Natural killer cell (primary cell): Measurements from ENCODE around the gene PTPRM. TPM values are rescaled to one million over a fixed set of nuclear protein-coding genes. Genes with fewer than 3 reads are reported as not detected.

ENCODE experiments used
- ATAC-seq, 3 donors: fragments of 150-1000 bp in 2 of 3; fragments of 200-7000 bp in 1 of 3; cut with Tn5 transposase; 1 replicate in 1 of 3; 2 replicates in 2 of 3; pipeline ENCODE4 v1.10.0; 2021; ENCODE audit warnings: mild to moderate bottlenecking in 2 of 3, moderate library complexity in 2 of 3
- DNase-seq, 2 donors: peaks; one replicate each; pipeline versions ENCODE4 v3.0.0 to v3.0.0-alpha.2; 2013 to 2021; ENCODE audit warnings: mixed read lengths in 1 of 2
- H3K27ac ChIP-seq: one replicate; pipeline ENCODE4 v1.5.1; 2013; ENCODE audit warnings: mild to moderate bottlenecking, low read length
- H3K27me3 ChIP-seq: one replicate; pipeline ENCODE4 v1.6.1; 2013; ENCODE audit warnings: low read length; ENCODE audit not compliant: control insufficient read depth, insufficient read depth
- H3K36me3 ChIP-seq: one replicate; pipeline ENCODE4 v1.6.1; 2013; ENCODE audit warnings: low read length; ENCODE audit not compliant: control insufficient read depth, insufficient read depth
- H3K4me1 ChIP-seq: one replicate; pipeline ENCODE4 v1.6.1; 2013; ENCODE audit warnings: low read length; ENCODE audit not compliant: control insufficient read depth, insufficient read depth
- H3K4me3 ChIP-seq: one replicate; pipeline ENCODE4 v1.5.1; 2013; ENCODE audit warnings: low read length
- H3K9me3 ChIP-seq: one replicate; pipeline ENCODE4 v1.6.1; 2013; ENCODE audit warnings: low read length; ENCODE audit not compliant: control insufficient read depth, insufficient read depth
- H3K27ac Mint-ChIP-seq, 2 donors: one replicate each; pipeline ENCODE4 v1.8.0; 2022; ENCODE audit warnings: mild to moderate bottlenecking in 2 of 2, mixed read lengths in 2 of 2, moderate library complexity in 1 of 2
- H3K27me3 Mint-ChIP-seq, 2 donors: one replicate each; pipeline ENCODE4 v1.8.0; 2022; ENCODE audit warnings: low read depth in 2 of 2, mixed read lengths in 2 of 2
- H3K36me3 Mint-ChIP-seq: one replicate; pipeline ENCODE4 v1.8.0; 2022; ENCODE audit warnings: mixed read lengths
- H3K4me1 Mint-ChIP-seq, 2 donors: one replicate each; pipeline ENCODE4 v1.8.0; 2022; ENCODE audit warnings: mixed read lengths in 2 of 2
- H3K4me3 Mint-ChIP-seq: one replicate; pipeline ENCODE4 v1.8.0; 2022; ENCODE audit warnings: mild to moderate bottlenecking, moderate library complexity, mixed read lengths
- H3K9me3 Mint-ChIP-seq, 2 donors: one replicate each; pipeline ENCODE4 v1.8.0; 2022; ENCODE audit warnings: mixed read lengths in 2 of 2
- CTCF ChIP-seq: fragments of 200-600 bp; IDR thresholded peaks from one replicate; pipeline ENCODE4 v1.8.0; 2022; ENCODE audit warnings: antibody characterized with exemption
- WGBS: methylation state at CpG from one replicate; pipeline ENCODE4 v1.1.7; 2013; ENCODE audit warnings: missing lambda C conversion rate; ENCODE audit not compliant: insufficient coverage; 5-methylcytosine and 5-hydroxymethylcytosine counted together
- intact Hi-C: fragments of 100-400 bp; cut with micrococcal nuclease; formaldehyde crosslinking; loops from one replicate; pipeline ENCODE4 v1.14.2; 2022
- total RNA-seq, 4 donors: library from RNA; stranded (reverse); fragments of 120-200 nt in 1 of 4; gene quantifications; one replicate each; pipeline versions ENCODE4 v1.2.3 to v1.2.4, GENCODE V29; 2013 to 2022

Gene PTPRM
- total RNA-seq, 3 donors from 2014 or later (not counting 1 experiment from before 2014, with no cell fraction given): 5.0 to 13.2 (median 12.1) TPM

GRCh38 chr18:7565677-7566076 lies 1.4 kb upstream of the PTPRM start:
- no peak overlapping the region for H3K27ac ChIP-seq
- no peak for DNase-seq
- peaks cover 9% of the 10 kb centered on the region for H3K4me1 ChIP-seq
- peaks cover 3% of the 10 kb centered on the region for H3K27me3 ChIP-seq
- no peaks in the 10 kb centered on the region for H3K36me3 ChIP-seq
- Mint-ChIP-seq H3K9me3 (no peaks in the 10 kb centered on the region), H3K36me3 (no peaks in the 10 kb centered on the region), H3K4me3 (peak overlapping the region; percentile 62), H3K4me1 (peaks cover 5 to 7% of the 10 kb centered on the region in 2 donors), H3K27me3 (peaks cover 30 to 32% of the 10 kb centered on the region in 2 donors), H3K27ac (no peak overlapping the region)
- no peak for ATAC-seq
- H3K4me3 ChIP-seq: no peak overlapping the region
- TF ChIP-seq CTCF: no peak
- no peaks in the 10 kb centered on the region for H3K9me3 ChIP-seq
- intact Hi-C loops: no loop called here

GRCh38 chr18:7566244-7566566 lies 911 bp upstream of the PTPRM start:
- peaks cover 5 to 7% of the 10 kb centered on the region in 2 donors for H3K4me1 Mint-ChIP-seq
- H3K27me3 Mint-ChIP-seq: peaks cover 30 to 32% of the 10 kb centered on the region in 2 donors
- ATAC-seq: no peak
- intact Hi-C loops: no loop called here
- no peak for DNase-seq
- H3K27ac ChIP-seq: no peak overlapping the region
- WGBS: 15% methylated on average over 4 of the region's 4 CpGs
- H3K4me3 Mint-ChIP-seq: peak overlapping the region; percentile 50
- no peaks in the 10 kb centered on the region for H3K36me3 Mint-ChIP-seq
- no peak for TF ChIP-seq CTCF
- no peak overlapping the region for H3K27ac Mint-ChIP-seq
- H3K9me3 ChIP-seq: no peaks in the 10 kb centered on the region
- no peaks in the 10 kb centered on the region for H3K9me3 Mint-ChIP-seq
- no peak overlapping the region for H3K4me3 ChIP-seq
- H3K27me3 ChIP-seq: peaks cover 3% of the 10 kb centered on the region
- H3K36me3 ChIP-seq: no peaks in the 10 kb centered on the region
- H3K4me1 ChIP-seq: peaks cover 9% of the 10 kb centered on the region

- H3K36me3 Mint-ChIP-seq: no peaks in the 10 kb centered on the region
- TF ChIP-seq CTCF: no peak
- H3K4me3 Mint-ChIP-seq: no peak overlapping the region
Measured at GRCh38 chr18:7567474-7568425, 634 bp downstream of the PTPRM start.

More at GRCh38 chr18:7567474-7568425, 634 bp downstream of the PTPRM start:
- Histone ChIP-seq H3K4me1 (peaks cover 9% of the 10 kb centered on the region), H3K36me3 (no peaks in the 10 kb centered on the region), H3K4me3 (peak overlapping the region; percentile 29), H3K27me3 (peaks cover 3% of the 10 kb centered on the region), H3K27ac (no peak overlapping the region), H3K9me3 (no peaks in the 10 kb centered on the region)
- intact Hi-C loops: no loop called here
- Mint-ChIP-seq H3K27me3 (peaks cover 32 to 34% of the 10 kb centered on the region in 2 donors), H3K9me3 (no peaks in the 10 kb centered on the region), H3K4me1 (peaks cover 5 to 9% of the 10 kb centered on the region in 2 donors), H3K27ac (no peak overlapping the region)
- ATAC-seq: peak; percentile 11 to 32 (median 32)
- 2% methylated on average over 109 of the region's 109 CpGs for WGBS
- peak in 1 of 2 donors; percentile 50 for DNase-seq
